H1 (cell line): Measurements from ENCODE around the gene VPS13D. TPM values are rescaled to one million over a fixed set of nuclear protein-coding genes. Genes with fewer than 3 reads are reported as not detected.

ENCODE experiments used
- CTCF ChIA-PET: fragments of 300-600 bp; sonication (Branson Sonifier 250); formaldehyde crosslinking; loops from one replicate; lab custom pipeline; 2021; ENCODE audit not compliant: partially characterized antibody; lab: Charles Lee
- POLR2A ChIA-PET: fragments of 300-600 bp; sonication (Branson Sonifier 250); formaldehyde crosslinking; loops from one replicate; lab custom pipeline; 2021; ENCODE audit warnings: inconsistent platforms; ENCODE audit not compliant: partially characterized antibody; lab: Charles Lee
- DNase-seq, 2 experiments: peaks; one replicate each; pipeline versions ENCODE4 v3.0.0 to v3.0.0-alpha.2; 2010 to 2022; ENCODE audit warnings: low spot score in 2 of 2, low read depth in 1 of 2, mixed read lengths in 1 of 2
- FAIRE-seq: peaks from 2 replicates; lab custom pipeline; 2011; peaks lifted over from hg19 to GRCh38; lab: Jason Lieb, UNC
- H2AFZ ChIP-seq: 2 replicates; pipeline ENCODE4 v1.8.1; 2012; ENCODE audit warnings: low read length, inconsistent platforms
- H2AK5ac ChIP-seq: 2 replicates; pipeline ENCODE4 v1.6.1; 2013; ENCODE audit warnings: low read depth, low read length
- H2BK120ac ChIP-seq: replicated peaks from 2 replicates; pipeline ENCODE3; 2013; ENCODE audit warnings: low read depth, low read length, inconsistent platforms
- H2BK12ac ChIP-seq: 2 replicates; pipeline ENCODE4 v1.6.1; 2013; ENCODE audit warnings: low read depth, low read length
- H2BK15ac ChIP-seq: 2 replicates; pipeline ENCODE4 v1.6.1; 2013; ENCODE audit warnings: low read length
- H2BK20ac ChIP-seq: 2 replicates; pipeline ENCODE4 v1.6.1; 2013; ENCODE audit warnings: low read length
- H2BK5ac ChIP-seq: 2 replicates; pipeline ENCODE4 v1.6.1; 2013; ENCODE audit warnings: low read depth, low read length
- H3K14ac ChIP-seq: 2 replicates; pipeline ENCODE4 v1.6.1; 2013; ENCODE audit warnings: inconsistent platforms; ENCODE audit not compliant: insufficient read length
- H3K18ac ChIP-seq: 2 replicates; pipeline ENCODE4 v1.6.1; 2013; ENCODE audit warnings: low read length; ENCODE audit errors: extremely low read depth
- H3K23ac ChIP-seq: 2 replicates; pipeline ENCODE4 v1.6.1; 2013; ENCODE audit warnings: inconsistent platforms; ENCODE audit not compliant: insufficient read length
- H3K23me2 ChIP-seq: 2 replicates; pipeline ENCODE4 v1.6.1; 2013; ENCODE audit warnings: low read depth, low read length
- H3K27ac ChIP-seq: 2 replicates; pipeline ENCODE4 v1.6.1; 2011; ENCODE audit warnings: low read depth, low read length, inconsistent platforms
- H3K27me3 ChIP-seq, 4 experiments: replicated peaks in 1 of 4; 1 replicate in 1 of 4; 2 replicates in 3 of 4; pipeline versions ENCODE4 v1.6.1 to v1.8.1; 2011 to 2013; ENCODE audit warnings: low read length in 3 of 4, mild to moderate bottlenecking in 3 of 4, inconsistent platforms in 2 of 4, mixed read lengths in 2 of 4, moderate library complexity in 1 of 4; ENCODE audit not compliant: control insufficient read depth in 3 of 4, insufficient read depth in 3 of 4; ENCODE audit errors: extremely low read depth in 1 of 4
- H3K36me3 ChIP-seq, 4 experiments: 2 replicates each; pipeline versions ENCODE4 v1.6.1 to v1.8.1; 2011 to 2013; ENCODE audit warnings: mild to moderate bottlenecking in 4 of 4, low read length in 3 of 4, moderate library complexity in 2 of 4, control low read depth in 1 of 4, inconsistent platforms in 1 of 4; ENCODE audit not compliant: insufficient read depth in 4 of 4, control insufficient read depth in 2 of 4
- H3K4ac ChIP-seq: replicated peaks from 2 replicates; pipeline ENCODE3; 2013; ENCODE audit warnings: low read length, low read depth, mixed read lengths, inconsistent platforms; ENCODE audit not compliant: insufficient read length
- H3K4me1 ChIP-seq, 4 experiments: replicated peaks in 1 of 4; 1 replicate in 1 of 4; 2 replicates in 3 of 4; pipeline versions ENCODE4 v1.6.1 to v1.8.1; 2011 to 2013; ENCODE audit warnings: low read length in 3 of 4, inconsistent platforms in 2 of 4, mixed read lengths in 1 of 4; ENCODE audit not compliant: insufficient read depth in 4 of 4, control insufficient read depth in 3 of 4
- H3K4me2 ChIP-seq, 2 experiments: 2 replicates each; pipeline versions ENCODE4 v1.6.1 to v1.8.1; 2011 to 2013; ENCODE audit warnings: low read depth in 2 of 2, low read length in 2 of 2, control low read depth in 1 of 2, inconsistent platforms in 1 of 2, mild to moderate bottlenecking in 1 of 2; ENCODE audit not compliant: insufficient read depth in 1 of 2
- H3K4me3 ChIP-seq, 4 experiments: fragments of 200-600, 300-600 bp in 1 of 4; sonication (generic), shearing (Covaris generic), sonication (Bioruptor Twin) in 1 of 4; 2 replicates each; pipeline versions ENCODE4 v1.5.1 to v1.8.1; 2011 to 2016; ENCODE audit warnings: low read length in 4 of 4, low read depth in 3 of 4, control low read depth in 2 of 4, inconsistent platforms in 2 of 4, mild to moderate bottlenecking in 2 of 4, mixed read lengths in 1 of 4, moderate library complexity in 1 of 4; ENCODE audit not compliant: insufficient read depth in 2 of 4; ENCODE audit errors: extremely low read depth in 1 of 4
- H3K56ac ChIP-seq: replicated peaks from 2 replicates; pipeline ENCODE3; 2013; ENCODE audit warnings: low read depth, mild to moderate bottlenecking, mixed read lengths, low read length, inconsistent platforms; ENCODE audit not compliant: insufficient read length
- H3K79me1 ChIP-seq: 2 replicates; pipeline ENCODE4 v1.6.1; 2013; ENCODE audit warnings: low read depth, low read length, control low read depth
- H3K79me2 ChIP-seq, 2 experiments: 2 replicates each; pipeline versions ENCODE4 v1.6.1 to v1.8.1; 2012 to 2013; ENCODE audit warnings: low read length in 2 of 2, mild to moderate bottlenecking in 2 of 2, inconsistent platforms in 1 of 2; ENCODE audit not compliant: insufficient read depth in 2 of 2, control insufficient read depth in 1 of 2
- H3K9ac ChIP-seq, 4 experiments: replicated peaks in 1 of 4; 1 replicate in 1 of 4; 2 replicates in 3 of 4; pipeline versions ENCODE4 v1.6.1 to v1.8.1; 2011 to 2013; ENCODE audit warnings: low read depth in 3 of 4, low read length in 3 of 4, control low read depth in 2 of 4, mild to moderate bottlenecking in 2 of 4, moderate library complexity in 2 of 4, inconsistent platforms in 1 of 4; ENCODE audit errors: extremely low read depth in 1 of 4
- H3K9me3 ChIP-seq, 2 experiments: 2 replicates each; pipeline versions ENCODE4 v1.6.1 to v1.8.1; 2012 to 2013; ENCODE audit warnings: mild to moderate bottlenecking in 2 of 2, moderate library complexity in 2 of 2, control low read depth in 1 of 2, inconsistent platforms in 1 of 2, low read depth in 1 of 2, low read length in 1 of 2, mixed read lengths in 1 of 2; ENCODE audit not compliant: insufficient read depth in 2 of 2
- H4K20me1 ChIP-seq, 2 experiments: replicated peaks in 1 of 2; 2 replicates each; pipeline versions ENCODE3 to v1.8.1; 2011 to 2013; ENCODE audit warnings: inconsistent platforms in 2 of 2, low read length in 2 of 2, mild to moderate bottlenecking in 1 of 2; ENCODE audit not compliant: insufficient read depth in 2 of 2, control insufficient read depth in 1 of 2
- H4K5ac ChIP-seq: 2 replicates; pipeline ENCODE4 v1.6.1; 2013; ENCODE audit warnings: low read length, low read depth, mixed read lengths, inconsistent platforms; ENCODE audit not compliant: insufficient read length
- H4K8ac ChIP-seq: 2 replicates; pipeline ENCODE4 v1.8.0; 2013; ENCODE audit warnings: mild to moderate bottlenecking, moderate library complexity, low read length, inconsistent platforms; ENCODE audit not compliant: insufficient read depth; ENCODE audit errors: extremely low read depth
- H4K91ac ChIP-seq: replicated peaks from 2 replicates; pipeline ENCODE3; 2013; ENCODE audit warnings: low read length, mixed read lengths, inconsistent platforms; ENCODE audit not compliant: insufficient read length
- ATF2 ChIP-seq: IDR thresholded peaks from 2 replicates; pipeline ENCODE4 v1.6.1; 2012; ENCODE audit warnings: low read length, inconsistent platforms
- ATF3 ChIP-seq: IDR thresholded peaks from 2 replicates; pipeline ENCODE4 v1.6.1; 2011; ENCODE audit warnings: low read depth, mild to moderate bottlenecking, low read length; ENCODE audit not compliant: insufficient read depth
- BACH1 ChIP-seq: IDR thresholded peaks from 2 replicates; pipeline ENCODE4 v1.6.1; 2012; ENCODE audit warnings: low read length, improper control_type of control experiment
- CHD2 ChIP-seq: IDR thresholded peaks from 2 replicates; pipeline ENCODE4 v1.6.1; 2012; ENCODE audit warnings: low read length, improper control_type of control experiment
- FOSL1 ChIP-seq: IDR thresholded peaks from 2 replicates; pipeline ENCODE4 v1.6.1; 2011; ENCODE audit warnings: mild to moderate bottlenecking, low read depth, low read length, moderate library complexity; ENCODE audit not compliant: insufficient read depth
- SP2 ChIP-seq: IDR thresholded peaks from 2 replicates; pipeline ENCODE4 v1.6.1; 2012; ENCODE audit warnings: mild to moderate bottlenecking, low read length, inconsistent platforms
- TCF12 ChIP-seq: IDR thresholded peaks from 2 replicates; pipeline ENCODE4 v1.6.1; 2011; ENCODE audit warnings: low read depth, mild to moderate bottlenecking, low read length
- USF2 ChIP-seq: IDR thresholded peaks from 2 replicates; pipeline ENCODE4 v1.6.1; 2011; ENCODE audit warnings: low read length, improper control_type of control experiment
- WGBS, 2 experiments: shearing (Covaris generic) in 1 of 2; methylation state at CpG; one replicate each; pipeline versions ENCODE4 v1.1.6 to v1.1.7; 2013 to 2015; ENCODE audit warnings: low lambda C conversion rate in 2 of 2, mixed read lengths in 2 of 2, inconsistent platforms in 1 of 2, low coverage in 1 of 2, missing lambda C conversion rate in 1 of 2; ENCODE audit not compliant: insufficient replicate concordance in 2 of 2, insufficient coverage in 1 of 2, insufficient read length in 1 of 2; ENCODE audit errors: extremely low coverage in 1 of 2, missing lambda C conversion rate in 1 of 2; 5-methylcytosine and 5-hydroxymethylcytosine counted together
- polyA plus RNA-seq, 7 experiments: library from polyadenylated mRNA; depleted of rRNA in 3 of 7; stranded (reverse) in 5 of 7; unstranded in 2 of 7; fragments of >200 nt in 5 of 7; fragments of 200-250 nt in 2 of 7; gene quantifications; 1 replicate in 5 of 7; 2 replicates in 1 of 7; 4 replicates in 1 of 7; pipeline versions ENCODE4 v1.2.1 to v1.2.3, GENCODE V29; 2011 to 2013; ENCODE audit warnings: missing spikeins in 2 of 7, mixed read lengths in 2 of 7
- total RNA-seq: library from RNA; stranded (reverse); fragmentation: NEBNext Ultra II Directional; extraction: Animal tissue kit (Norgen Biotek cat#: 25700); gene quantifications from 2 replicates; pipeline ENCODE4 v1.2.1, GENCODE V29; 2021

The VPS13D gene
- total and polyA plus RNA-seq, 2 of the 8 experiments (the other 6 are each of a cell fraction or from before 2014, with no cell fraction given): 10.9 to 31.2 TPM

GRCh38 chr1:12496154-12496961 lies 266.5 kb downstream of the VPS13D start:
- Histone ChIP-seq H4K5ac (no peak overlapping the region), H3K27me3 (no peaks in the 10 kb centered on the region), H3K4me1 (no peaks in the 10 kb centered on the region), H3K56ac (no peak overlapping the region), H3K4me3 (no peak overlapping the region), H2BK15ac (no peak overlapping the region), H3K23me2 (no peaks in the 10 kb centered on the region), H3K36me3 (peaks cover 0 to 7% (median 0%) of the 10 kb centered on the region in 4 experiments; a peak in 1 of 8 replicates), H3K4me2 (no peak overlapping the region), H3K23ac (no peak overlapping the region), H3K9me3 (peaks cover 3% of the 10 kb centered on the region in 2 experiments; a peak in 2 of 4 replicates), H2BK5ac (no peak overlapping the region), H4K91ac (no peak overlapping the region), H2BK120ac (no peak overlapping the region), H3K79me1 (no peaks in the 10 kb centered on the region), H4K8ac (no peak overlapping the region), H3K18ac (no peak overlapping the region), H3K4ac (no peak overlapping the region), H3K27ac (no peak overlapping the region), H2AK5ac (no peak overlapping the region), H2BK12ac (no peak overlapping the region), H2BK20ac (no peak overlapping the region), H4K20me1 (no peaks in the 10 kb centered on the region), H3K9ac (no peak overlapping the region), H2AFZ (no peak overlapping the region), H3K14ac (no peak overlapping the region), H3K79me2 (no peaks in the 10 kb centered on the region)
- ChIA-PET CTCF (interaction anchor here (0.7 to 1.2 kb wide), 4 partner anchors 10 to 42 kb away, joined by 3 read pairs; no protein-coding TSS in a partner anchor), POLR2A (interaction anchor here (0.9 kb wide), 2 partner anchors 10 to 16 kb away, joined by 3 to 4 read pairs; no protein-coding TSS in a partner anchor)
- FAIRE-seq: no peak
- 90% methylated on average over 9 of the region's 9 CpGs; no CpG with 5 or more reads in 1 of the 2 experiments for WGBS, 2 experiments
- no peak for DNase-seq
- TF ChIP-seq BACH1 (no peak), FOSL1 (no peak), CHD2 (no peak), TCF12 (no peak), ATF3 (no peak), SP2 (no peak), ATF2 (no peak), USF2 (no peak)
